ENCODE data around the gene R3HDM2.

R3HDM2 gene

GRCh38 chr12:57212701-57213057 lies 218.2 kb downstream of the R3HDM2 start:
- no peak for DNase-seq

DNA sequence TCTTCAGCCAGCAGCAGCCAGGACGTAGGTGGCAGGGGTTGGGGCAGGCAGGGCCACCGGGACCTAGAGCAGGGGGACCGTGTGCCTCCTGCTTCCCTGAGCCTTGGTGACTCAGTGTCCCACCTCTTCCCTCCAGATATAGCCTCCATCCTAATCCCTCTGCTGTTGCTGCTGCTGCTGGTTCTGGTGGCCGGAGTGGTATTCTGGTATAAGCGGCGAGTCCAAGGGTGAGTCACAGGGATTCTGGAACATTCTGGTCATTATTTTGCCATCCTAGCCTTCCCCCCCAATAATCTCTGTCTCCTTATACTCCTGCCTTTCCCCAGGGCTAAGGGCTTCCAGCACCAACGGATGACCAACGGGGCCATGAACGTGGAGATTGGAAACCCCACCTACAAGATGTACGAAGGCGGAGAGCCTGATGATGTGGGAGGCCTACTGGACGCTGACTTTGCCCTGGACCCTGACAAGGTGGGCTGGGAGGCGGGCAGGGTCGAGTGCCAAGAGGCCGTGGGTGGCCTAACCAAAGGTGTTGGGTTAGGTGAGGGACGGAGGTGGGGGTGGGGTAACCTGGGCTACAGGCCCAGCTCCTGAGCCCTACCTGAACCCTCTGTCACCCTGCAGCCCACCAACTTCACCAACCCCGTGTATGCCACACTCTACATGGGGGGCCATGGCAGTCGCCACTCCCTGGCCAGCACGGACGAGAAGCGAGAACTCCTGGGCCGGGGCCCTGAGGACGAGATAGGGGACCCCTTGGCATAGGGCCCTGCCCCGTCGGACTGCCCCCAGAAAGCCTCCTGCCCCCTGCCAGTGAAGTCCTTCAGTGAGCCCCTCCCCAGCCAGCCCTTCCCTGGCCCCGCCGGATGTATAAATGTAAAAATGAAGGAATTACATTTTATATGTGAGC lies 218.8 kb downstream of the R3HDM2 start:
- DNase-seq = no peak

DNA sequence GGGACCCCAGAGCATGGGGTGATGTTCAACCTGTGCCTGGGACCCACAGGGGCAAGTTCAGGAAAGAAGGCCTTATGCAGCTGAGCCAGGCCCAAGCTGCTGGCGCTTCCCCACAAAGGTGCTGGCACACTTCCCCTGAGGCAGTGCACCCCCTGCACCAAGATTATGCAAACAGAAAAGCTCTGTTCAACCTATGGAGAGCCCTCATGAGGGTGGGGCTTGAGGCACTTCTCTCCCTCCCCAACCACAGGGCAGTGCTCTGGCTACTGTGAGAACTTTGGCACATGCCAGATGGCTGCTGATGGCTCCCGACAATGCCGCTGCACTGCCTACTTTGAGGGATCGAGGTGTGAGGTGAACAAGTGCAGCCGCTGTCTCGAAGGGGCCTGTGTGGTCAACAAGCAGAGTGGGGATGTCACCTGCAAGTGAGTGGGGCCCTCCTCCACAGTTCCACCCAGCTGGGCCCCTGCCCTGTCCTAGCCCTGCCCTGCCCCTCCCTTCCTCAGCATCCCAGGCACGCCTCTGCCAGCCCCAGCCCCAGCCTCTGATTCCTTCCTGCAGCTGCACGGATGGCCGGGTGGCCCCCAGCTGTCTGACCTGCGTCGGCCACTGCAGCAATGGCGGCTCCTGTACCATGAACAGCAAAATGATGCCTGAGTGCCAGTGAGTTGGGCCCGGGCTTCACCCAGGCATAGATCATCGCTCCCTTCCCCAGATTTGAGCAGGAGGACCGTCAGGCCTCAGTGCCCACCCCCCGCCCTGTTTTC lies 219.7 kb downstream of the R3HDM2 start:
- DNase-seq = no peak

- no peak for DNase-seq
Observed at GRCh38 chr12:57210461-57210860, 220.4 kb downstream of the R3HDM2 start.

DNA sequence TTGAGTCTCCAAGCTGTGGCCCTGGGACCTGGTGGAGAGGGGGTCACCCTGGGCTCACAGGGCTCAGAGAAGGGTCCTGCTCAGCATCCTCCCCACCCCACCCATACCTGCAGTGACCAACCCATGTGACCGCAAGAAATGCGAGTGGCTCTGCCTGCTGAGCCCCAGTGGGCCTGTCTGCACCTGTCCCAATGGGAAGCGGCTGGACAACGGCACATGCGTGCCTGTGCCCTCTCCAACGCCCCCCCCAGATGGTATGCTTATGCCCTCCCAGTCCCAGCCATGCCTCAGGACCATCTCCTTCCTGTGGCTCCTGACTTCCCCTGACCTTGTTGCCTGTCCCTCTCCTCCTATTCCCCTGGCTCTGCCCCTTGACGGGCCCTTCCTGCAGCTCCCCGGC lies 220.9 kb downstream of the R3HDM2 start:
- DNase-seq = no peak

DNA sequence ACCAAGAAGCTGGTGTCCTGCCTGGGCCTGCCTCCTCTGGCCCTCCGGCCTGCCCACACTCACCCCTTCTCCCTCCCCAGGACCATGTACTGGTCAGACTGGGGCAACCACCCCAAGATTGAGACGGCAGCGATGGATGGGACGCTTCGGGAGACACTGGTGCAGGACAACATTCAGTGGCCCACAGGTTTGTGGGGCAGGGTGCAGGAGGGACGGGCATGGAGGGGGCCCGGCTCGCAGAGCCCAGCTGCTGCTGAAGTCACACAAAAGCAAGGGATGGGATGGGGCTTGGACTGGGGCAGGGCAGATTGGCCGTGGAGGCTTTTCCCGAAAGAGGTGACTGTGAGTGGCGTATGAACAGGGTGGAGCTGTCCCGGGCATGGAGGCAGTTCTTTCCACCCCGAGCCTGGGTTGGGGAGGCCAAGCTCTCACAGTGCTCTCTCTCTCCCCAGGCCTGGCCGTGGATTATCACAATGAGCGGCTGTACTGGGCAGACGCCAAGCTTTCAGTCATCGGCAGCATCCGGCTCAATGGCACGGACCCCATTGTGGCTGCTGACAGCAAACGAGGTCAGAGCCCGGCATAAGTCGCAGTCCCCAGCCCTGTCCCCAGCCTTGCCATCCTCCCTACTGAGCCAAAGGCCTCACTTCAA lies 222.1 kb downstream of the R3HDM2 start:
- no peak for DNase-seq

- no peak for DNase-seq
Observed at GRCh38 chr12:57207731-57208630, 222.9 kb downstream of the R3HDM2 start.

DNA sequence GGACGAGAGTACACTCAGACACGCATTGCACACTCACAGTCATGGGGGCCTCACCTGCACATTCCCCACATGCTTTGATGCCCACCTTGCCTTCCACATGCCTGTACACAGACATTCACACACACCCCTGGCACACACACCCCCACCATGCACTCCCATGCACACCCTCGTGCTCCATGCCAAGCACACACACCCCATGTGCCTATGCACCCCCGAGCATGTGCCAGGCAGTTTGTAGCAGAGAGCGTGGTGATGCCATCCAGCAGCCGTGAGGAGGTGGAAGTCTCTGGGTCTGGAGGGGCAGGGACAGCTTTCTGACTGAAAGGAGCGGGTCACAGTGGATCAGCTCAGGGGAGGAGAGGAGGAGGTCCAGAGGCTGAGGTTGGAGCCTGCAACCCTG lies 224.9 kb downstream of the R3HDM2 start:
- DNase-seq = no peak

- DNase-seq = no peak
Observed at GRCh38 chr12:57205186-57205585, 225.7 kb downstream of the R3HDM2 start.

GRCh38 chr12:57204454-57204853 lies 226.4 kb downstream of the R3HDM2 start:
- DNase-seq = no peak

- DNase-seq = no peak
Observed at GRCh38 chr12:57203791-57204190, 227.1 kb downstream of the R3HDM2 start.

All from activated naive CD4-positive, alpha-beta T cell treated with anti-CD3 and anti-CD28 coated beads, Interleukin-2, amount 50 U/mL, for 16 hours (primary cell).